Natural killer cell treated with Interleukin-12 subunit alpha and Interleukin-12 subunit beta and Interleukin-15 and Interleukin-18, amount 100 ng/mL, for 72 hours (primary cell): ENCODE measurements around the gene C2orf72. TPM values are rescaled to one million over a fixed set of nuclear protein-coding genes. Genes with fewer than 3 reads are reported as not detected.
"Not testable (repeated sequence)": the region's sequence is repeated elsewhere in the genome, so short reads cannot be mapped to it uniquely, and the experiment has no call there.

Source experiments
- ATAC-seq, 2 donors: fragments of 150-1000 bp; cut with Tn5 transposase in 1 of 2; sonication (Bioruptor Pico), chemical (Tn5 transposase) in 1 of 2; 2 replicates each; pipeline ENCODE4 v1.10.0; 2021
- DNase-seq: peaks from one replicate; pipeline ENCODE4 v3.0.0; 2022; ENCODE audit warnings: low spot score
- H3K27ac Mint-ChIP-seq, 2 donors: 1 replicate in 1 of 2; 2 replicates in 1 of 2; pipeline ENCODE4 v1.8.0; 2022; ENCODE audit warnings: mixed read lengths in 2 of 2, mild to moderate bottlenecking in 1 of 2, moderate library complexity in 1 of 2
- H3K27me3 Mint-ChIP-seq, 2 donors: 1 replicate in 1 of 2; 2 replicates in 1 of 2; pipeline ENCODE4 v1.8.0; 2022; ENCODE audit warnings: mixed read lengths in 2 of 2
- H3K36me3 Mint-ChIP-seq: one replicate; pipeline ENCODE4 v1.8.0; 2022; ENCODE audit warnings: mixed read lengths
- H3K4me1 Mint-ChIP-seq, 2 donors: 1 replicate in 1 of 2; 2 replicates in 1 of 2; pipeline ENCODE4 v1.8.0; 2022; ENCODE audit warnings: low read depth in 2 of 2, mixed read lengths in 2 of 2, mild to moderate bottlenecking in 1 of 2
- H3K4me3 Mint-ChIP-seq: one replicate; pipeline ENCODE4 v1.8.0; 2022; ENCODE audit warnings: mixed read lengths
- H3K9me3 Mint-ChIP-seq: 2 replicates; pipeline ENCODE4 v1.8.0; 2022; ENCODE audit warnings: mixed read lengths
- total RNA-seq, 2 donors: library from RNA; stranded (reverse); gene quantifications; one replicate each; pipeline ENCODE4 v1.2.3, GENCODE V29; 2022

The C2orf72 gene
- total RNA-seq, 2 donors from 2014 or later: 0.36 to 2.2 TPM

- H3K36me3 Mint-ChIP-seq, H3K9me3 Mint-ChIP-seq, H3K4me1 Mint-ChIP-seq, ATAC-seq, H3K4me3 Mint-ChIP-seq, DNase-seq, H3K27ac Mint-ChIP-seq: not testable (repeated sequence)
- peaks cover 20 to 28% of the 10 kb centered on the region in 2 donors for H3K27me3 Mint-ChIP-seq
Observed at GRCh38 chr2:231025059-231025458, 12.3 kb upstream of the C2orf72 start.

GRCh38 chr2:231028889-231029288 lies 8.4 kb upstream of the C2orf72 start:
- Mint-ChIP-seq H3K27me3 (peaks cover 16 to 27% of the 10 kb centered on the region in 2 donors), H3K4me3 (no peak overlapping the region), H3K4me1 (no peaks in the 10 kb centered on the region), H3K36me3 (no peaks in the 10 kb centered on the region), H3K27ac (no peak overlapping the region), H3K9me3 (no peaks in the 10 kb centered on the region)
- ATAC-seq (no peak), DNase-seq (peak; percentile 41)

DNA sequence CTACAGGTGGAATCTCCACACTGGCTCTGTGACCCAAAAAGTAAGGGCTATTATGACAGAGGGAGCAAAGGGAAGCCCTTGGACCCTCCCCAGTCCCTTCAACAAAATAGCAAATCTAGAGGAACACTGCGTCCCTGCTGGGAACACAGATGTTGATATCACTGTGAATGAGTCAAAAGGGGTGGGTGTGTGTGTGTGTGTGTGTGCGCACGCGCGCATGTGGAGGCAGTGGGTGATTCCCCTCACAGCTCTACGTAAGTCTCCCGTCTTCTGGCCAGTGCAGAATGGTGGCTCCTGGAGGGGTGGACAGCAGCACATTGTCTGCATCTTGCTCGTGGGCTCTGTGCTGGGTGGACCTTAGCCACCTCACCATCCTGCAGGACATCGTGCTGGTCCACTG lies 7.8 kb upstream of the C2orf72 start:
- H3K27ac Mint-ChIP-seq: no peak overlapping the region
- H3K36me3 Mint-ChIP-seq: no peaks in the 10 kb centered on the region
- no peak overlapping the region for H3K4me3 Mint-ChIP-seq
- H3K4me1 Mint-ChIP-seq: no peaks in the 10 kb centered on the region
- no peak for ATAC-seq
- DNase-seq: peak; percentile 38
- no peaks in the 10 kb centered on the region for H3K9me3 Mint-ChIP-seq
- H3K27me3 Mint-ChIP-seq: peaks cover 23 to 31% of the 10 kb centered on the region in 2 donors

GRCh38 chr2:231030725-231031124 lies 6.6 kb upstream of the C2orf72 start:
- no peak overlapping the region for H3K27ac Mint-ChIP-seq
- H3K4me3 Mint-ChIP-seq: no peak overlapping the region
- DNase-seq (peak; percentile 1), ATAC-seq (no peak)
- H3K36me3 Mint-ChIP-seq: no peaks in the 10 kb centered on the region
- no peaks in the 10 kb centered on the region for H3K9me3 Mint-ChIP-seq
- peaks cover 29 to 34% of the 10 kb centered on the region in 2 donors for H3K27me3 Mint-ChIP-seq
- H3K4me1 Mint-ChIP-seq: no peaks in the 10 kb centered on the region

GRCh38 chr2:231032575-231033140 lies 4.7 kb upstream of the C2orf72 start:
- Mint-ChIP-seq H3K36me3 (no peaks in the 10 kb centered on the region), H3K27ac (peak overlapping the region in 1 of 2 donors; percentile 18), H3K9me3 (no peaks in the 10 kb centered on the region), H3K4me3 (no peak overlapping the region), H3K27me3 (peaks cover 36 to 37% of the 10 kb centered on the region in 2 donors), H3K4me1 (no peaks in the 10 kb centered on the region)
- ATAC-seq (no peak), DNase-seq (no peak)

GRCh38 chr2:231033147-231034132 lies 3.9 kb upstream of the C2orf72 start:
- Mint-ChIP-seq H3K4me3 (no peak overlapping the region), H3K36me3 (no peaks in the 10 kb centered on the region), H3K4me1 (no peaks in the 10 kb centered on the region), H3K27ac (peak overlapping the region in 1 of 2 donors; percentile 18), H3K9me3 (no peaks in the 10 kb centered on the region), H3K27me3 (peaks cover 39 to 40% of the 10 kb centered on the region in 2 donors)
- no peak for DNase-seq
- ATAC-seq: no peak

DNA sequence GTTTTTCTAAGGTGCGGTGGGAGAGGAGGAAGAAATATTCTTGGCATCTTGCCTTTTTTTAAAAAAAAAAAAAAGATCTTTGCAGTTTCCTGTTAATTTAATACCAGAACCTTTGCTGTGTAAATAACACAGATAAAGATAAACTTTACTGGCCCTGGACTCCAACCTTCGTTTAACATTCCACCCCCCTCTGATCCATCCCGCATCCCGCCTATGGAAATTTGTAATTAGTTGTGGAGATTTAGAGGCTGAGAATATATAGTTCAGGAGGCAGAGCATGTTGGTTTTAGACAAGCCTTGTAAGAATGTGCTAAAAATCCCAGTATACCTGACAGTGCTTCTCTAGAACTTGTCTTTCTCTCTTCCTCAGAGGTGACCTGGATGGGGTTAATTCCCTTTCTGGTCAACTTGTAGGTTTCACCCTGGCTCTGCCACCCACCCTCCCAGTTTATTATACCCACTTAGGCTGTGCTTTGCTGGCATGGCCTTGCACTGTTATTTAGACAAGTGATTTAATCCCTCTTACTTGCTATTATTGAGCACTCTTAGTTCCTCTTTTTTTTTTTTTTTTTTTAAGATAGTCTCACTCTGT lies 2.9 kb upstream of the C2orf72 start:
- no peak for ATAC-seq
- no peak for DNase-seq
- H3K27me3 Mint-ChIP-seq: peaks cover 42 to 50% of the 10 kb centered on the region in 2 donors
- no peaks in the 10 kb centered on the region for H3K4me1 Mint-ChIP-seq
- H3K27ac Mint-ChIP-seq: no peak overlapping the region
- no peaks in the 10 kb centered on the region for H3K9me3 Mint-ChIP-seq
- H3K4me3 Mint-ChIP-seq: no peak overlapping the region
- H3K36me3 Mint-ChIP-seq: no peaks in the 10 kb centered on the region

GRCh38 chr2:231036131-231036530 lies 1.2 kb upstream of the C2orf72 start:
- no peaks in the 10 kb centered on the region for H3K9me3 Mint-ChIP-seq

DNA sequence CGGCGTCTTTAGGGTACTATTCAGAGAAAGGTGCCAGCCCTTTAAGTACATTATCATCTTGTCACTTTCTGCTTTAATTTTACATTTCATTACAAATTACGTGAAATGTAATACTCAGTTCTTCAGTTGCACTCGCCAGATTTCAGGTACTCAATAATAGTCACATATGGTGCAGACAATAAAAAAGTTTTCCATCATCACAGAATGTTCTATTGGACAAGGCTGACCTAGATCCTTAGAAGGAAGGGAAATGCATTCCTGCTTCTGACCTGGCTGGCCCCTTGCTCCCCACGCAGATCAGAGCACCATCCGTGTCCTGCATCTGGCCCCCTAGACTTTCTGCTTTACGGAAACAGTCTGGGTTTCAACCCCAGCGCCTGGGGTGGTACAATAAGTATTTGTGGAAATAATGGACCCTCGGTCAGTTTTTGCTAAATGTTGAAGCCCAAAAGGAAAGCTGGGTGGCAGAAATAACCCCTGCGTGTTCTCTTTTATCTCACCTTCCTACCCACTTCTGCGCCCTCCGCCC lies 681 bp upstream of the C2orf72 start:
- peaks cover 57 to 72% of the 10 kb centered on the region in 2 donors for H3K27me3 Mint-ChIP-seq
- ATAC-seq (no peak), DNase-seq (no peak)
- H3K4me1 Mint-ChIP-seq: peaks cover 0 to 5% of the 10 kb centered on the region in 2 donors
- no peaks in the 10 kb centered on the region for H3K36me3 Mint-ChIP-seq
- no peak overlapping the region for H3K4me3 Mint-ChIP-seq
- no peak overlapping the region for H3K27ac Mint-ChIP-seq
- no peaks in the 10 kb centered on the region for H3K9me3 Mint-ChIP-seq

More at GRCh38 chr2:231036131-231036530, 1.2 kb upstream of the C2orf72 start:
- ATAC-seq (no peak), DNase-seq (no peak)
- Mint-ChIP-seq H3K4me1 (peaks cover 0 to 3% of the 10 kb centered on the region in 2 donors), H3K27me3 (peaks cover 54 to 67% of the 10 kb centered on the region in 2 donors), H3K27ac (no peak overlapping the region), H3K4me3 (no peak overlapping the region), H3K36me3 (no peaks in the 10 kb centered on the region)

GRCh38 chr2:231037731-231038482 lies 584 bp downstream of the C2orf72 start:
- Mint-ChIP-seq H3K4me3 (peak overlapping the region; percentile 61), H3K27ac (no peak overlapping the region), H3K36me3 (no peaks in the 10 kb centered on the region), H3K4me1 (peaks cover 0 to 8% of the 10 kb centered on the region in 2 donors), H3K27me3 (peaks cover 53 to 77% of the 10 kb centered on the region in 2 donors), H3K9me3 (no peaks in the 10 kb centered on the region)
- no peak for DNase-seq
- ATAC-seq: peak; percentile 51 to 74

- H3K36me3 Mint-ChIP-seq: no peaks in the 10 kb centered on the region
- ATAC-seq (no peak), DNase-seq (no peak)
- H3K27me3 Mint-ChIP-seq: peaks cover 47 to 70% of the 10 kb centered on the region in 2 donors
- H3K4me1 Mint-ChIP-seq: peaks cover 0 to 8% of the 10 kb centered on the region in 2 donors
- H3K9me3 Mint-ChIP-seq: no peaks in the 10 kb centered on the region
- H3K27ac Mint-ChIP-seq: no peak overlapping the region
- H3K4me3 Mint-ChIP-seq: peak overlapping the region; percentile 61
Observed at GRCh38 chr2:231038483-231039293, 1.4 kb downstream of the C2orf72 start.

GRCh38 chr2:231039294-231039664 lies 2.0 kb downstream of the C2orf72 start:
- DNase-seq (no peak), ATAC-seq (no peak)
- Mint-ChIP-seq H3K9me3 (no peaks in the 10 kb centered on the region), H3K4me1 (peaks cover 0 to 8% of the 10 kb centered on the region in 2 donors), H3K27me3 (peaks cover 46 to 64% of the 10 kb centered on the region in 2 donors), H3K27ac (no peak overlapping the region), H3K36me3 (no peaks in the 10 kb centered on the region), H3K4me3 (no peak overlapping the region)
